Neuronal stem cell (in vitro differentiated cells): Measurements from ENCODE around the gene MED13L.

ENCODE experiments used
- DNase-seq: peaks from one replicate; pipeline ENCODE4 v3.0.0-alpha.2; 2013; ENCODE audit warnings: low spot score
- H2AFZ ChIP-seq: one replicate; pipeline ENCODE4 v1.6.1; 2013; ENCODE audit warnings: mild to moderate bottlenecking, low read length, inconsistent platforms
- H2AK5ac ChIP-seq: 2 replicates; pipeline ENCODE4 v1.6.1; 2013; ENCODE audit warnings: low read depth, mild to moderate bottlenecking, inconsistent platforms, low read length, moderate library complexity, mixed read lengths
- H2BK120ac ChIP-seq: 2 replicates; pipeline ENCODE4 v1.6.1; 2013; ENCODE audit warnings: low read depth, mild to moderate bottlenecking, inconsistent platforms, low read length, moderate library complexity, mixed read lengths
- H2BK12ac ChIP-seq: one replicate; pipeline ENCODE4 v1.6.1; 2013; ENCODE audit warnings: low read length, inconsistent platforms
- H2BK15ac ChIP-seq: 2 replicates; pipeline ENCODE4 v1.6.1; 2013; ENCODE audit warnings: mild to moderate bottlenecking, low read length, inconsistent platforms, mixed read lengths
- H2BK5ac ChIP-seq: one replicate; pipeline ENCODE4 v1.6.1; 2013; ENCODE audit warnings: inconsistent platforms, mild to moderate bottlenecking, low read length, moderate library complexity
- H3K14ac ChIP-seq: one replicate; pipeline ENCODE4 v1.6.1; 2013; ENCODE audit warnings: low read length, inconsistent platforms
- H3K18ac ChIP-seq: 2 replicates; pipeline ENCODE4 v1.6.1; 2013; ENCODE audit warnings: low read length, inconsistent platforms
- H3K23ac ChIP-seq: 2 replicates; pipeline ENCODE4 v1.6.1; 2013; ENCODE audit warnings: low read depth, mild to moderate bottlenecking, mixed read lengths, low read length, inconsistent platforms; ENCODE audit not compliant: poor library complexity
- H3K27ac ChIP-seq: replicated peaks from 3 replicates; pipeline ENCODE4 v1.5.1; 2013; ENCODE audit warnings: low read length, inconsistent platforms
- H3K27me3 ChIP-seq, 3 experiments: 2 replicates each; pipeline ENCODE4 v1.6.1; 2013; ENCODE audit warnings: low read length in 3 of 3, mild to moderate bottlenecking in 2 of 3, inconsistent platforms in 1 of 3, low read depth in 1 of 3, mixed read lengths in 1 of 3, moderate library complexity in 1 of 3; ENCODE audit not compliant: control insufficient read depth in 3 of 3, insufficient read depth in 3 of 3
- H3K36me3 ChIP-seq, 2 donors: replicated peaks in 1 of 2; 2 replicates each; pipeline ENCODE4 v1.6.1; 2013; ENCODE audit warnings: low read length in 2 of 2; ENCODE audit not compliant: control insufficient read depth in 2 of 2, insufficient read depth in 2 of 2
- H3K4ac ChIP-seq: 2 replicates; pipeline ENCODE4 v1.6.1; 2013; ENCODE audit warnings: inconsistent platforms, mild to moderate bottlenecking, low read length, moderate library complexity
- H3K4me1 ChIP-seq, 2 donors: 1 replicate in 1 of 2; 2 replicates in 1 of 2; pipeline ENCODE4 v1.6.1; 2013; ENCODE audit warnings: low read length in 2 of 2, low read depth in 1 of 2; ENCODE audit not compliant: control insufficient read depth in 2 of 2, insufficient read depth in 1 of 2
- H3K4me2 ChIP-seq: one replicate; pipeline ENCODE4 v1.6.1; 2013; ENCODE audit warnings: mild to moderate bottlenecking, low read length, inconsistent platforms; ENCODE audit not compliant: insufficient read depth, poor library complexity, severe bottlenecking
- H3K4me3 ChIP-seq, 2 donors: 2 replicates each; pipeline ENCODE4 v1.5.1; 2013; ENCODE audit warnings: low read length in 2 of 2, mild to moderate bottlenecking in 2 of 2, inconsistent platforms in 1 of 2, moderate library complexity in 1 of 2
- H3K79me1 ChIP-seq: one replicate; pipeline ENCODE4 v1.6.1; 2013; ENCODE audit warnings: low read depth, mild to moderate bottlenecking, inconsistent platforms, low read length, moderate library complexity
- H3K9ac ChIP-seq: one replicate; pipeline ENCODE4 v1.6.1; 2013; ENCODE audit warnings: mild to moderate bottlenecking, low read depth, low read length, inconsistent platforms; ENCODE audit not compliant: poor library complexity
- H3K9me3 ChIP-seq, 2 donors: replicated peaks in 1 of 2; 2 replicates each; pipeline versions ENCODE3 to v1.6.1; 2013; ENCODE audit warnings: low read length in 2 of 2, mild to moderate bottlenecking in 2 of 2, inconsistent platforms in 1 of 2, low read depth in 1 of 2, mixed read lengths in 1 of 2, moderate library complexity in 1 of 2; ENCODE audit not compliant: control insufficient read depth in 2 of 2, insufficient read depth in 1 of 2
- H4K8ac ChIP-seq: one replicate; pipeline ENCODE4 v1.6.1; 2013; ENCODE audit warnings: low read depth, mild to moderate bottlenecking, inconsistent platforms, low read length, moderate library complexity
- H4K91ac ChIP-seq: one replicate; pipeline ENCODE4 v1.6.1; 2013; ENCODE audit warnings: low read length, low read depth, mild to moderate bottlenecking, inconsistent platforms; ENCODE audit not compliant: poor library complexity
- WGBS, 2 donors: extraction: QIAGEN DNeasy Blood & Tissue Kit; methylation state at CpG; one replicate each; pipeline ENCODE4 v1.1.7; 2013; ENCODE audit warnings: missing lambda C conversion rate in 2 of 2, mixed read lengths in 1 of 2; ENCODE audit not compliant: insufficient read length in 2 of 2, insufficient replicate concordance in 1 of 2; ENCODE audit errors: extremely low coverage in 2 of 2; 5-methylcytosine and 5-hydroxymethylcytosine counted together

MED13L gene

DNA sequence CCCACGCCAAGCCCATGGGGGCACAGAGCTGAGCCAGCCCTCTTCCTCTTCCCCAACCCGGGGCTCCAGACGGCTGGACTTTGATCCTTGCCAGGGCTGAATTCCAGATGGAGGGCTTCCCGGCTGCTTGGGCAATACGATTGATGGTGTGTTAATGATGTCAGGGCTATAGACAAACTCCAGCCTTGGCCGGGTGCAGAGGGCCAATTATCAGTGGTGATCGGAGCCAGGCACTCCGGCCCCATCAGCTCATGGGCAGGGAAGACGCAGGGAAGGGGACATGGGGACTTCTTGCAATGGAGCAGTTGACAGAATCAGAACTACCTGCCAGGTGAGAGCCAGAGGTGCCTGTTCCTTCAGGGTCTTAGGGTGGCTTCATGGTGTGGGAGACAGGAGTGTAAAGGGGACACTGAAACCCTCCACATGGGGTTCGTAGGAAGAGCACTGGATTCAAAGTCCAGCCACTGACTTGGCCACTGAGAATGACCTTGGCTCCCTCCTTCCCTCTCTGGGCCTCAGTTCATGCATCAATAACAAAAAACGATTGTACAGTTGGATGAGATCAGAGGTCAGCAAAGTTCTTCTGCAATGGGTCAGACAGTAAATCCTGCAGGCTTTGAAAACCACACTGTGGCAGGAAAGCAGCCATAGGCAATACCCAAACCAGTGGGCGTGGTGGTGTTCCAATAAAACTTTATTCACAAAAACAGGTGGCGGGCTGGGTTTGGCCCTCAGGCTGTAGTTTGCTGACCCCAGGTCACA, 333.7 kb downstream of the MED13L start:
- Histone ChIP-seq H3K27me3 (no peaks in the 10 kb centered on the region), H3K4me1 (peaks cover 0 to 7% of the 10 kb centered on the region in 2 donors), H3K4me2 (no peak overlapping the region), H4K91ac (no peak overlapping the region), H3K18ac (no peak overlapping the region), H3K36me3 (no peaks in the 10 kb centered on the region), H3K27ac (no peak overlapping the region), H2BK12ac (no peak overlapping the region), H4K8ac (no peak overlapping the region), H3K23ac (peak overlapping the region; percentile 35), H3K4ac (no peak overlapping the region), H2AFZ (no peak overlapping the region), H2BK120ac (no peak overlapping the region), H3K4me3 (no peak overlapping the region), H2AK5ac (peak overlapping the region; percentile 70), H3K14ac (no peak overlapping the region), H3K79me1 (no peaks in the 10 kb centered on the region), H2BK5ac (peak overlapping the region; percentile 9), H3K9me3 (peaks cover 0 to 2% of the 10 kb centered on the region in 2 donors), H3K9ac (no peak overlapping the region), H2BK15ac (no peak overlapping the region)
- DNase-seq = no peak
- WGBS, 2 donors = no CpG with 5 or more reads among the region's 13 CpGs

DNA sequence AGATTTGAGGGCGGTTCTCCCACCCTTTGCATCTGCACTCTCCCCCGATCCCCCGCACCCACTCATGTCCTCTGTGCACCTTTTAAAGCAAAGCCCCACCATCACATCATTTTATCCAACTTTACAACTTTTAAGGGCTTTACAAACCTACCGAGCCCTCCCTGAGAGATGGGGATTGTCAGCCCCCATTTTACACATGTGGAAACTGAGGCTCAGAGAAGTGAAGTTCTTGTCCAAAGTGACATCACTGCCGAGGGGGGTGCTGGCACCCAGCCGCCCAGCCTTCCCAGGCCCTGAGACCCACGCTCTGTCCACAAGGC, 334.2 kb downstream of the MED13L start:
- no peak overlapping the region for H3K4me2 ChIP-seq
- no peak overlapping the region for H2AFZ ChIP-seq
- WGBS, 2 donors = no CpG with 5 or more reads among the region's 7 CpGs
- no peak overlapping the region for H4K91ac ChIP-seq
- no peak overlapping the region for H4K8ac ChIP-seq
- no peak overlapping the region for H3K4ac ChIP-seq
- H3K14ac ChIP-seq = no peak overlapping the region
- H2AK5ac ChIP-seq = peak overlapping the region; percentile 70
- peak overlapping the region; percentile 35 for H3K23ac ChIP-seq
- H2BK5ac ChIP-seq = peak overlapping the region; percentile 9
- H3K9me3 ChIP-seq = peaks cover 0 to 2% of the 10 kb centered on the region in 2 donors
- no peaks in the 10 kb centered on the region for H3K36me3 ChIP-seq
- no peak overlapping the region for H3K27ac ChIP-seq
- H3K9ac ChIP-seq = no peak overlapping the region
- no peak overlapping the region for H3K4me3 ChIP-seq
- no peaks in the 10 kb centered on the region for H3K79me1 ChIP-seq
- H3K18ac ChIP-seq = no peak overlapping the region
- peaks cover 0 to 4% of the 10 kb centered on the region in 2 donors for H3K4me1 ChIP-seq
- H2BK15ac ChIP-seq = no peak overlapping the region
- no peak overlapping the region for H2BK12ac ChIP-seq
- DNase-seq = no peak
- H2BK120ac ChIP-seq = no peak overlapping the region
- H3K27me3 ChIP-seq = no peaks in the 10 kb centered on the region

DNA sequence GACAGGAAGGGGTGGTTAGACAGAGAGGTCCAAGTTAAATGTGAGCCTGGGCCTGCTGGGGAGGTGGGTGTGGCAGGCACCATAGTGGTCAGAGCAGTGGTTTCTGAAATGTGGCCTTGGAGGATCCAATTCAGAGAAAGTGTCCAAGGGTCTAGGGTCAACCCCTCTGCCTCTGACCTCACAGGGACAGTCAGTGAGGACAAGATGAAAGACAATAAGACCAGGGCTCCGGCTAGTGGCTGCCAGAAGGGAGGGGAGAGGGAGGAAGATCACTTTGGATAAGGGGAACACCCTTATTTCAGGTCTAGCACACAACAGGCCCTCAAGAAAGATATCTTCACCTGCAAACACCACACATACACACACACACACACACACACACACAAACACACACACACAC, 335.1 kb downstream of the MED13L start:
- H3K23ac ChIP-seq = no peak overlapping the region
- no peaks in the 10 kb centered on the region for H3K36me3 ChIP-seq
- H2BK120ac ChIP-seq = no peak overlapping the region
- no peak overlapping the region for H3K4ac ChIP-seq
- H4K91ac ChIP-seq = no peak overlapping the region
- no peak overlapping the region for H4K8ac ChIP-seq
- H3K27me3 ChIP-seq = no peaks in the 10 kb centered on the region
- no peak for DNase-seq
- H2BK12ac ChIP-seq = no peak overlapping the region
- H2BK5ac ChIP-seq = no peak overlapping the region
- no peaks in the 10 kb centered on the region for H3K4me1 ChIP-seq
- no peak overlapping the region for H3K4me2 ChIP-seq
- H2AK5ac ChIP-seq = no peak overlapping the region
- no peak overlapping the region for H3K14ac ChIP-seq
- no peak overlapping the region for H3K4me3 ChIP-seq
- no peak overlapping the region for H2AFZ ChIP-seq
- no peak overlapping the region for H3K18ac ChIP-seq
- no CpG with 5 or more reads among the region's 1 CpG for WGBS, 2 donors
- peaks cover 0 to 2% of the 10 kb centered on the region in 2 donors for H3K9me3 ChIP-seq
- H3K9ac ChIP-seq = no peak overlapping the region
- no peak overlapping the region for H3K27ac ChIP-seq
- H2BK15ac ChIP-seq = no peak overlapping the region
- no peaks in the 10 kb centered on the region for H3K79me1 ChIP-seq

DNA sequence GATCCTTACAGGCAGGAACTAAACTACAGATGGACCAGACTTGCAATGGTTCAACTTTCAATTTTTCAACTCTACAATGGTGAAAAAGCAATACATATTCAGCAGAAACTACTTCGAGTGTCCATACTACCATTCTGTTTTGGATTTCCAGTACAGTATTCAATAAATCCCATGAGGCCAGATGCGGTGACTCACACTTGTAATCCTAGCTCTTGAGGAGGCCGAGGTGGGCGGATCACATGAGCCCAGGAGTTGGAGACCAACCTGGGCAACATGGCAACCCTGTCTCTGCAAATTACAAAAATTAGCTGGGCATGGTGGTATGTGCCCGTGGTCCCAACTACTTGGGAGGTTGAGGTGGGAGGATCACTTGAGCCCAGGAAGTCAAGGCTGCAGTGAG, 336.1 kb downstream of the MED13L start:
- Histone ChIP-seq H3K79me1 (no peaks in the 10 kb centered on the region), H3K36me3 (no peaks in the 10 kb centered on the region), H3K4me2 (no peak overlapping the region), H4K91ac (no peak overlapping the region), H3K27me3 (no peaks in the 10 kb centered on the region), H2BK5ac (no peak overlapping the region), H2BK12ac (no peak overlapping the region), H4K8ac (no peak overlapping the region), H3K9me3 (peaks cover 0 to 2% of the 10 kb centered on the region in 2 donors), H2AFZ (no peak overlapping the region), H3K18ac (no peak overlapping the region), H2AK5ac (no peak overlapping the region), H3K27ac (no peak overlapping the region), H3K4me1 (no peaks in the 10 kb centered on the region), H3K14ac (no peak overlapping the region), H3K9ac (no peak overlapping the region), H2BK15ac (no peak overlapping the region), H3K4me3 (no peak overlapping the region), H3K23ac (no peak overlapping the region), H3K4ac (no peak overlapping the region), H2BK120ac (no peak overlapping the region)
- WGBS, 2 donors = no CpG with 5 or more reads among the region's 5 CpGs
- DNase-seq = no peak
